Endodermal cell (in vitro differentiated cells): ENCODE measurements around the gene CALD1. TPM values are rescaled to one million over a fixed set of nuclear protein-coding genes. Genes with fewer than 3 reads are reported as not detected.

Experiments used
- DNase-seq: peaks from one replicate; pipeline ENCODE4 v3.0.0-alpha.2; 2017
- H3K27ac ChIP-seq: 2 replicates; pipeline ENCODE4 v1.5.1; 2013; ENCODE audit warnings: mild to moderate bottlenecking, low read depth, low read length, moderate library complexity
- H3K27me3 ChIP-seq: 2 replicates; pipeline ENCODE4 v1.6.1; 2013; ENCODE audit warnings: mild to moderate bottlenecking, low read length, moderate library complexity; ENCODE audit not compliant: insufficient read depth, control insufficient read depth, poor library complexity, severe bottlenecking
- H3K36me3 ChIP-seq: 2 replicates; pipeline ENCODE4 v1.7.0; 2013; ENCODE audit warnings: mild to moderate bottlenecking, low read length, moderate library complexity; ENCODE audit not compliant: control insufficient read depth, insufficient read depth
- H3K4me1 ChIP-seq: one replicate; pipeline ENCODE4 v1.7.0; 2013; ENCODE audit warnings: low read length; ENCODE audit not compliant: control insufficient read depth, insufficient read depth
- H3K4me3 ChIP-seq: 2 replicates; pipeline ENCODE4 v1.5.1; 2013; ENCODE audit warnings: mild to moderate bottlenecking, low read length, moderate library complexity
- H3K9ac ChIP-seq: 2 replicates; pipeline ENCODE4 v1.6.1; 2013; ENCODE audit warnings: mild to moderate bottlenecking, low read length, moderate library complexity; ENCODE audit not compliant: poor library complexity, severe bottlenecking; ENCODE audit errors: extremely low read depth
- H3K9me3 ChIP-seq: 2 replicates; pipeline ENCODE4 v1.6.1; 2013; ENCODE audit warnings: mild to moderate bottlenecking, low read length, moderate library complexity; ENCODE audit not compliant: control insufficient read depth
- H3K27ac Mint-ChIP-seq: 2 replicates; pipeline ENCODE4 v1.8.0; 2020; ENCODE audit warnings: mixed read lengths
- H3K27me3 Mint-ChIP-seq: 2 replicates; pipeline ENCODE4 v1.8.0; 2021; ENCODE audit warnings: mild to moderate bottlenecking, mixed read lengths; ENCODE audit not compliant: insufficient read depth
- H3K36me3 Mint-ChIP-seq: 2 replicates; pipeline ENCODE4 v1.8.0; 2020; ENCODE audit warnings: low read depth, mixed read lengths
- H3K4me1 Mint-ChIP-seq: 2 replicates; pipeline ENCODE4 v1.8.0; 2020; ENCODE audit warnings: mixed read lengths
- H3K4me3 Mint-ChIP-seq: 2 replicates; pipeline ENCODE4 v1.8.0; 2020; ENCODE audit warnings: mild to moderate bottlenecking, moderate library complexity, mixed read lengths
- H3K9me3 Mint-ChIP-seq: 2 replicates; pipeline ENCODE4 v1.8.0; 2020; ENCODE audit warnings: mild to moderate bottlenecking, mixed read lengths
- CTCF ChIP-seq: fragments of 200-600 bp; sonication (generic); conservative IDR thresholded peaks from 2 replicates; pipeline ENCODE4 v1.5.0; 2021; ENCODE audit warnings: antibody characterized with exemption, mild to moderate bottlenecking
- WGBS, 2 experiments: methylation state at CpG; one replicate each; pipeline versions ENCODE4 v1.1.5 to v1.1.7; 2013; ENCODE audit warnings: missing lambda C conversion rate in 2 of 2, mixed read lengths in 1 of 2; ENCODE audit not compliant: insufficient coverage in 1 of 2, insufficient read length in 1 of 2; 5-methylcytosine and 5-hydroxymethylcytosine counted together
- total RNA-seq, 2 donors: library from RNA; stranded (reverse); fragmentation: NEBNext Ultra II Directional in 1 of 2; extraction: Animal tissue kit (Norgen Biotek cat#: 25700) in 1 of 2; gene quantifications; 2 replicates in 1 of 2; 3 replicates in 1 of 2; pipeline ENCODE4 v1.2.1, GENCODE V29; 2021

CALD1 gene
- total RNA-seq, 2 donors from 2014 or later = 111 to 132 TPM

- H3K27ac ChIP-seq = no peak overlapping the region
- no peaks in the 10 kb centered on the region for H3K36me3 Mint-ChIP-seq
- 0 to 74% methylated on average over 1 to 3 of the region's 3 CpGs for WGBS, 2 experiments
These were observed 34.9 kb upstream of the CALD1 start for GRCh38 chr7:134744569-134744968.

GRCh38 chr7:134747326-134747725 lies 32.1 kb upstream of the CALD1 start:
- H3K27me3 Mint-ChIP-seq = no peaks in the 10 kb centered on the region
- 84 to 88% methylated on average over 4 to 5 of the region's 5 CpGs for WGBS, 2 experiments
- DNase-seq = peak; percentile 10

More at GRCh38 chr7:134744569-134744968, 34.9 kb upstream of the CALD1 start:
- DNase-seq = no peak
- H3K36me3 ChIP-seq = no peaks in the 10 kb centered on the region
- H3K9me3 ChIP-seq = no peaks in the 10 kb centered on the region
- no peaks in the 10 kb centered on the region for H3K9me3 Mint-ChIP-seq
- no peaks in the 10 kb centered on the region for H3K4me1 ChIP-seq
- no peak overlapping the region for H3K4me3 Mint-ChIP-seq
- no peaks in the 10 kb centered on the region for H3K27me3 ChIP-seq
- TF ChIP-seq CTCF = no peak
- no peak overlapping the region for H3K27ac Mint-ChIP-seq
- H3K4me1 Mint-ChIP-seq = peaks cover 27% of the 10 kb centered on the region
- no peaks in the 10 kb centered on the region for H3K27me3 Mint-ChIP-seq
- H3K4me3 ChIP-seq = no peak overlapping the region
- H3K9ac ChIP-seq = no peak overlapping the region

GRCh38 chr7:134750083-134751062 lies 29.1 kb upstream of the CALD1 start:
- peak; percentile 95 for DNase-seq
- no peak overlapping the region for H3K9ac ChIP-seq
- Mint-ChIP-seq H3K4me3 (no peak overlapping the region), H3K9me3 (no peaks in the 10 kb centered on the region), H3K27ac (no peak overlapping the region), H3K27me3 (no peaks in the 10 kb centered on the region), H3K36me3 (no peaks in the 10 kb centered on the region), H3K4me1 (peaks cover under 1% of the 10 kb centered on the region)
- WGBS, 2 experiments = 80 to 82% methylated on average over 6 of the region's 6 CpGs
- peaks cover 9% of the 10 kb centered on the region for H3K27me3 ChIP-seq
- no peak overlapping the region for H3K4me3 ChIP-seq
- H3K4me1 ChIP-seq = no peaks in the 10 kb centered on the region
- H3K9me3 ChIP-seq = no peaks in the 10 kb centered on the region
- no peak overlapping the region for H3K27ac ChIP-seq
- no peaks in the 10 kb centered on the region for H3K36me3 ChIP-seq
- peak; percentile 95 for TF ChIP-seq CTCF

More at GRCh38 chr7:134747326-134747725, 32.1 kb upstream of the CALD1 start:
- Histone ChIP-seq H3K4me3 (no peak overlapping the region), H3K9me3 (no peaks in the 10 kb centered on the region), H3K9ac (no peak overlapping the region), H3K27me3 (no peaks in the 10 kb centered on the region), H3K36me3 (no peaks in the 10 kb centered on the region), H3K27ac (no peak overlapping the region), H3K4me1 (no peaks in the 10 kb centered on the region)
- no peaks in the 10 kb centered on the region for H3K36me3 Mint-ChIP-seq
- peaks cover 22% of the 10 kb centered on the region for H3K4me1 Mint-ChIP-seq
- H3K4me3 Mint-ChIP-seq = no peak overlapping the region
- TF ChIP-seq CTCF = peak; percentile 17
- H3K27ac Mint-ChIP-seq = no peak overlapping the region
- no peaks in the 10 kb centered on the region for H3K9me3 Mint-ChIP-seq
